OCI-LY7 (cell line): ENCODE results near the gene SORBS2.
"Not testable (repeated sequence)": the region's sequence is repeated elsewhere in the genome, so short reads cannot be mapped to it uniquely, and the experiment has no call there.

Experiments used
- EZH2phosphoT487 ChIP-seq: fragments of 200-600 bp; sonication (generic); IDR thresholded peaks from 2 replicates; pipeline ENCODE4 v1.6.1; 2018; ENCODE audit warnings: low read depth, borderline replicate concordance, mild to moderate bottlenecking, mixed run types, antibody characterized with exemption, low read length, moderate library complexity, mixed read lengths
- TF ChIP-seq, protein P1 (sequence below): fragments of 200-600 bp; sonication (generic); conservative IDR thresholded peaks from 2 replicates; pipeline ENCODE4 v1.5.1; 2014; ENCODE audit warnings: mild to moderate bottlenecking, antibody characterized with exemption, low read length, moderate library complexity, mixed read lengths

DNA sequence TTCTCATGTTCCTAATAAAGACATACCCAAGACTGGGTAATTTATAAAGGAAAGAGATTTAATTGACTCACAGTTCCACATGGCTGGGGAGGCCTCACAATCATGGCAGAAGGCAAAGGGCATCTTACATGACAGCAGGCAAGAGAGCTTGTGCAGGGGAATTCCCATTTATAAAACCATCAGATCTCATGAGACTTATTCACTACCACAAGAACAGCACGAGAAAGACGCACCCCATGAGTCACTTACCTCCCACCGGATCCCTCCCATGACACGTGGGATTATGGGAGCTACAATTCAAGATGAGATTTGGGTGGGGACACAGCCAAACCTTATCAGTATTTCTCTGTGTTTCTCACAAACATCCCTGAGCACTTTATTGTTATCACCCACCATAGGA, 104.4 kb downstream of the SORBS2 start:
- TF ChIP-seq, protein P1, sequence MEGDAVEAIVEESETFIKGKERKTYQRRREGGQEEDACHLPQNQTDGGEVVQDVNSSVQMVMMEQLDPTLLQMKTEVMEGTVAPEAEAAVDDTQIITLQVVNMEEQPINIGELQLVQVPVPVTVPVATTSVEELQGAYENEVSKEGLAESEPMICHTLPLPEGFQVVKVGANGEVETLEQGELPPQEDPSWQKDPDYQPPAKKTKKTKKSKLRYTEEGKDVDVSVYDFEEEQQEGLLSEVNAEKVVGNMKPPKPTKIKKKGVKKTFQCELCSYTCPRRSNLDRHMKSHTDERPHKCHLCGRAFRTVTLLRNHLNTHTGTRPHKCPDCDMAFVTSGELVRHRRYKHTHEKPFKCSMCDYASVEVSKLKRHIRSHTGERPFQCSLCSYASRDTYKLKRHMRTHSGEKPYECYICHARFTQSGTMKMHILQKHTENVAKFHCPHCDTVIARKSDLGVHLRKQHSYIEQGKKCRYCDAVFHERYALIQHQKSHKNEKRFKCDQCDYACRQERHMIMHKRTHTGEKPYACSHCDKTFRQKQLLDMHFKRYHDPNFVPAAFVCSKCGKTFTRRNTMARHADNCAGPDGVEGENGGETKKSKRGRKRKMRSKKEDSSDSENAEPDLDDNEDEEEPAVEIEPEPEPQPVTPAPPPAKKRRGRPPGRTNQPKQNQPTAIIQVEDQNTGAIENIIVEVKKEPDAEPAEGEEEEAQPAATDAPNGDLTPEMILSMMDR, result not testable (repeated sequence)
- TF ChIP-seq EZH2phosphoT487, result not testable (repeated sequence)
